Panc1 (cell line): ENCODE results near the gene SND1.

Experiments used
- POLR2AphosphoS5 ChIP-seq: IDR thresholded peaks from 2 replicates; pipeline ENCODE4 v1.6.1; 2012; ENCODE audit warnings: mild to moderate bottlenecking, low read depth, low read length, moderate library complexity
- SIN3A ChIP-seq: IDR thresholded peaks from 2 replicates; pipeline ENCODE4 v1.6.1; 2012; ENCODE audit warnings: low read depth, mild to moderate bottlenecking, low read length, moderate library complexity, borderline replicate concordance; ENCODE audit not compliant: insufficient read depth
- TF ChIP-seq, protein P1 (sequence below): fragments of 450-650 bp; IDR thresholded peaks from 2 replicates; pipeline ENCODE4 v1.5.1; 2017; ENCODE audit warnings: mild to moderate bottlenecking
- TF ChIP-seq, protein P2 (sequence below), 2 experiments: IDR thresholded peaks; 2 replicates each; pipeline ENCODE4 v1.6.1; 2011 to 2012; ENCODE audit warnings: low read depth in 2 of 2, control low read depth in 1 of 2, low read length in 1 of 2, mild to moderate bottlenecking in 1 of 2, moderate library complexity in 1 of 2; ENCODE audit not compliant: insufficient read depth in 1 of 2

DNA sequence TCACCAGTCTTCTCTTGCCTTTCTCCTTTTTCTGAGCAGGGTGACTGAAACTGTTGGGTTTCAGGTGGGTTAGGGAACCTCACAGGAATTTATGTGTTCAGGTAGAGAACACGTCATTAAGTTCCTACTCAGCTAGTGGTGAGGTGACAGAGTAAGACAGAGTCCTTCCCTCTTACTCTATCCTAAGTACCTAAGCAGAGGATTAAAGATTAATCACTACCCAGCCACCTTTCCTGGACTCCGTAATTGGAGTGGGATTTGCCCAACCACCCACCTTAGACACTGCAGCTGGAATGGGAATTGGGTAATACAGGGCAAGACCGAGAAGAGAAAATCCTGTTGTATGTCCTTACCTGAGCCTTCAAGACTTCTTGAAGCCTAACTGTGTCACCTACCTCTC is 221.2 kb downstream of the SND1 start:
- TF ChIP-seq, protein P1, sequence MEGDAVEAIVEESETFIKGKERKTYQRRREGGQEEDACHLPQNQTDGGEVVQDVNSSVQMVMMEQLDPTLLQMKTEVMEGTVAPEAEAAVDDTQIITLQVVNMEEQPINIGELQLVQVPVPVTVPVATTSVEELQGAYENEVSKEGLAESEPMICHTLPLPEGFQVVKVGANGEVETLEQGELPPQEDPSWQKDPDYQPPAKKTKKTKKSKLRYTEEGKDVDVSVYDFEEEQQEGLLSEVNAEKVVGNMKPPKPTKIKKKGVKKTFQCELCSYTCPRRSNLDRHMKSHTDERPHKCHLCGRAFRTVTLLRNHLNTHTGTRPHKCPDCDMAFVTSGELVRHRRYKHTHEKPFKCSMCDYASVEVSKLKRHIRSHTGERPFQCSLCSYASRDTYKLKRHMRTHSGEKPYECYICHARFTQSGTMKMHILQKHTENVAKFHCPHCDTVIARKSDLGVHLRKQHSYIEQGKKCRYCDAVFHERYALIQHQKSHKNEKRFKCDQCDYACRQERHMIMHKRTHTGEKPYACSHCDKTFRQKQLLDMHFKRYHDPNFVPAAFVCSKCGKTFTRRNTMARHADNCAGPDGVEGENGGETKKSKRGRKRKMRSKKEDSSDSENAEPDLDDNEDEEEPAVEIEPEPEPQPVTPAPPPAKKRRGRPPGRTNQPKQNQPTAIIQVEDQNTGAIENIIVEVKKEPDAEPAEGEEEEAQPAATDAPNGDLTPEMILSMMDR: no peak
- TF ChIP-seq POLR2AphosphoS5: no peak
- TF ChIP-seq, protein P2, sequence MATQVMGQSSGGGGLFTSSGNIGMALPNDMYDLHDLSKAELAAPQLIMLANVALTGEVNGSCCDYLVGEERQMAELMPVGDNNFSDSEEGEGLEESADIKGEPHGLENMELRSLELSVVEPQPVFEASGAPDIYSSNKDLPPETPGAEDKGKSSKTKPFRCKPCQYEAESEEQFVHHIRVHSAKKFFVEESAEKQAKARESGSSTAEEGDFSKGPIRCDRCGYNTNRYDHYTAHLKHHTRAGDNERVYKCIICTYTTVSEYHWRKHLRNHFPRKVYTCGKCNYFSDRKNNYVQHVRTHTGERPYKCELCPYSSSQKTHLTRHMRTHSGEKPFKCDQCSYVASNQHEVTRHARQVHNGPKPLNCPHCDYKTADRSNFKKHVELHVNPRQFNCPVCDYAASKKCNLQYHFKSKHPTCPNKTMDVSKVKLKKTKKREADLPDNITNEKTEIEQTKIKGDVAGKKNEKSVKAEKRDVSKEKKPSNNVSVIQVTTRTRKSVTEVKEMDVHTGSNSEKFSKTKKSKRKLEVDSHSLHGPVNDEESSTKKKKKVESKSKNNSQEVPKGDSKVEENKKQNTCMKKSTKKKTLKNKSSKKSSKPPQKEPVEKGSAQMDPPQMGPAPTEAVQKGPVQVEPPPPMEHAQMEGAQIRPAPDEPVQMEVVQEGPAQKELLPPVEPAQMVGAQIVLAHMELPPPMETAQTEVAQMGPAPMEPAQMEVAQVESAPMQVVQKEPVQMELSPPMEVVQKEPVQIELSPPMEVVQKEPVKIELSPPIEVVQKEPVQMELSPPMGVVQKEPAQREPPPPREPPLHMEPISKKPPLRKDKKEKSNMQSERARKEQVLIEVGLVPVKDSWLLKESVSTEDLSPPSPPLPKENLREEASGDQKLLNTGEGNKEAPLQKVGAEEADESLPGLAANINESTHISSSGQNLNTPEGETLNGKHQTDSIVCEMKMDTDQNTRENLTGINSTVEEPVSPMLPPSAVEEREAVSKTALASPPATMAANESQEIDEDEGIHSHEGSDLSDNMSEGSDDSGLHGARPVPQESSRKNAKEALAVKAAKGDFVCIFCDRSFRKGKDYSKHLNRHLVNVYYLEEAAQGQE (IDR thresholded peaks at IDR 0.05; ENCODE audit: insufficient read depth in 1 of 2, low read depth in 2 of 2, low read length in 1 of 2): no peak
- no peak for TF ChIP-seq SIN3A
